ENCODE data around the gene SLIT1. TPM values are rescaled to one million over a fixed set of nuclear protein-coding genes. Genes with fewer than 3 reads are reported as not detected.

Gene SLIT1
- total and polyA plus RNA-seq, 2 donors (not counting 1 experiment from before 2014, with no cell fraction given): 0.15 to 0.49 TPM

DNA sequence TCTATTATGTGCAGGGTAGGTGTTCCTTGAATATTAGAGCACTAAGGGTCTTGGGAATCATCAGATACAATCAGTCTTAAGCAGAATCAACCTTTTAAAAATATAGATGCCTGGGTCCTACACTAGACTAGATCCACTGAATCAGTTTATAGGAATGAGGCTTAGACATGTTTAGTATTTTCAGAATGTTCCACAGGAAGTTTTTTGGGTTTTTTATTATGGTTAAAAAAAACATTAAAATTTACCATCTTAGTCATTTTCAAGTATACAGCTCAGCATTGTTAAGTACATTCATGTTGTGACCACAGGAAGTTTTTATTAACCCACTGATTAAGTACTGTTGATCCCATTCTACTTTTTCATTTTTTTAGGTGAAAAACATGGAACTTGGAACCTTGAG lies 217.9 kb downstream of the SLIT1 start:
- H3K27me3 Mint-ChIP-seq: no peaks in the 10 kb centered on the region
- Histone ChIP-seq H4K20me1 (ENCODE audit: control insufficient read depth, insufficient read depth, low read length, poor library complexity, severe bottlenecking) (no peaks in the 10 kb centered on the region), H2AFZ (ENCODE audit: insufficient read depth, low read depth, low read length, poor library complexity, severe bottlenecking) (no peak overlapping the region), H3K27ac (ENCODE audit: low read length in 2 of 2) (no peak overlapping the region), H3K4me3 (ENCODE audit: control extremely low read depth in 1 of 5, extremely low read depth in 1 of 5, insufficient read depth in 1 of 5, low read depth in 2 of 5, low read length in 4 of 5) (no peak overlapping the region), H3K27me3 (replicated peaks in 1 of 4; ENCODE audit: control extremely low read depth in 1 of 4, control insufficient read depth in 3 of 4, insufficient read depth in 4 of 4, low read length in 3 of 4) (no peaks in the 10 kb centered on the region), H3K9ac (ENCODE audit: low read length) (no peak overlapping the region), H3K9me3 (ENCODE audit: control extremely low read depth in 1 of 3, control insufficient read depth in 2 of 3, insufficient read depth in 1 of 3, low read length in 2 of 3) (no peaks in the 10 kb centered on the region), H3K79me2 (ENCODE audit: control insufficient read depth, insufficient read depth, low read length) (no peaks in the 10 kb centered on the region), H3K4me2 (replicated peaks; ENCODE audit: low read depth, low read length, poor library complexity, severe bottlenecking) (no peak overlapping the region), H3K36me3 (replicated peaks in 1 of 2; ENCODE audit: control extremely low read depth in 1 of 2, control insufficient read depth in 1 of 2, extremely low read depth in 1 of 2, insufficient read depth in 2 of 2, low read length in 1 of 2) (peaks cover 0 to 3% of the 10 kb centered on the region in 2 experiments), H3K4me1 (ENCODE audit: control insufficient read depth in 2 of 2, insufficient read depth in 2 of 2, low read length in 2 of 2) (peaks cover 0 to 6% of the 10 kb centered on the region in 2 donors)
- intact Hi-C loops (cut with micrococcal nuclease): no loop called here
- DNase-seq (no peak), ATAC-seq (ENCODE audit: low read depth) (no peak)
- no peak overlapping the region for H3K4me3 Mint-ChIP-seq
- H3K9me3 Mint-ChIP-seq (ENCODE audit: insufficient read depth): no peaks in the 10 kb centered on the region
- no peak overlapping the region for H3K27ac Mint-ChIP-seq
- POLR2A ChIA-PET: no interaction called here
- peaks cover 16% of the 10 kb centered on the region for H3K4me1 Mint-ChIP-seq
- TF ChIP-seq EZH2 (IDR thresholded peaks at IDR 0.05; ENCODE audit: borderline replicate concordance, insufficient read depth, low read depth, low read length, poor library complexity, severe bottlenecking): no peak
- TF ChIP-seq, protein P1, sequence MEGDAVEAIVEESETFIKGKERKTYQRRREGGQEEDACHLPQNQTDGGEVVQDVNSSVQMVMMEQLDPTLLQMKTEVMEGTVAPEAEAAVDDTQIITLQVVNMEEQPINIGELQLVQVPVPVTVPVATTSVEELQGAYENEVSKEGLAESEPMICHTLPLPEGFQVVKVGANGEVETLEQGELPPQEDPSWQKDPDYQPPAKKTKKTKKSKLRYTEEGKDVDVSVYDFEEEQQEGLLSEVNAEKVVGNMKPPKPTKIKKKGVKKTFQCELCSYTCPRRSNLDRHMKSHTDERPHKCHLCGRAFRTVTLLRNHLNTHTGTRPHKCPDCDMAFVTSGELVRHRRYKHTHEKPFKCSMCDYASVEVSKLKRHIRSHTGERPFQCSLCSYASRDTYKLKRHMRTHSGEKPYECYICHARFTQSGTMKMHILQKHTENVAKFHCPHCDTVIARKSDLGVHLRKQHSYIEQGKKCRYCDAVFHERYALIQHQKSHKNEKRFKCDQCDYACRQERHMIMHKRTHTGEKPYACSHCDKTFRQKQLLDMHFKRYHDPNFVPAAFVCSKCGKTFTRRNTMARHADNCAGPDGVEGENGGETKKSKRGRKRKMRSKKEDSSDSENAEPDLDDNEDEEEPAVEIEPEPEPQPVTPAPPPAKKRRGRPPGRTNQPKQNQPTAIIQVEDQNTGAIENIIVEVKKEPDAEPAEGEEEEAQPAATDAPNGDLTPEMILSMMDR (IDR thresholded peaks at IDR 0.05): no peak
- CTCF ChIA-PET: no interaction called here

DNA sequence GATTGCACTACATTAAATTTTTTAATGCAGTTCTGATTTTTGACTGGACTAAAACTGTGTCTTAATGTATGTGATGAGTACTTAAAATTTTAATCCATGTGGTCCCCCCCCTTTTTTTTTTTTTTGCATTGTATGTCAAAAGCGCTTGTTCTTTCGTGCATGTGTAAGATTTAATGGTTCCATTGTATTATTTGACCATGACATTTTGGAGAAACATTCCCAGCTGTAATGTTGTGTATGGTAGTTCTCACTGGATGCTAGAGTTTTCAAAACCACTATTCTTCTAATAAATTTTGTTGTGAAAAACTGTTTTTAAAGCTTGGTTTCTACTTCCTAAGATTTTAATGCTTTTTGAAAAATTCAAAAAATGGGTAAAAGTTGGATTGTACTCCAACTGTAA lies 221.6 kb downstream of the SLIT1 start:
- no peaks in the 10 kb centered on the region for H3K4me1 ChIP-seq (ENCODE audit: control insufficient read depth in 2 of 2, insufficient read depth in 2 of 2, low read length in 2 of 2)
- no CpG with 5 or more reads among the region's 2 CpGs for WGBS (ENCODE audit: insufficient coverage)

More for the DNA sequence above, 221.6 kb downstream of the SLIT1 start:
- ChIA-PET POLR2A (no interaction called here), CTCF (no interaction called here)
- Histone ChIP-seq H3K4me2 (replicated peaks; ENCODE audit: low read depth, low read length, poor library complexity, severe bottlenecking) (no peak overlapping the region), H3K36me3 (replicated peaks in 1 of 2; ENCODE audit: control extremely low read depth in 1 of 2, control insufficient read depth in 1 of 2, extremely low read depth in 1 of 2, insufficient read depth in 2 of 2, low read length in 1 of 2) (peaks cover 4 to 5% of the 10 kb centered on the region in 2 experiments), H3K27me3 (replicated peaks in 1 of 4; ENCODE audit: control extremely low read depth in 1 of 4, control insufficient read depth in 3 of 4, insufficient read depth in 4 of 4, low read length in 3 of 4) (no peaks in the 10 kb centered on the region), H3K79me2 (ENCODE audit: control insufficient read depth, insufficient read depth, low read length) (peaks cover 5% of the 10 kb centered on the region), H2AFZ (ENCODE audit: insufficient read depth, low read depth, low read length, poor library complexity, severe bottlenecking) (no peak overlapping the region), H4K20me1 (ENCODE audit: control insufficient read depth, insufficient read depth, low read length, poor library complexity, severe bottlenecking) (no peaks in the 10 kb centered on the region), H3K4me3 (ENCODE audit: control extremely low read depth in 1 of 5, extremely low read depth in 1 of 5, insufficient read depth in 1 of 5, low read depth in 2 of 5, low read length in 4 of 5) (no peak overlapping the region), H3K9ac (ENCODE audit: low read length) (no peak overlapping the region), H3K9me3 (ENCODE audit: control extremely low read depth in 1 of 3, control insufficient read depth in 2 of 3, insufficient read depth in 1 of 3, low read length in 2 of 3) (no peaks in the 10 kb centered on the region), H3K27ac (ENCODE audit: low read length in 2 of 2) (no peak overlapping the region)
- Mint-ChIP-seq H3K27me3 (no peaks in the 10 kb centered on the region), H3K9me3 (ENCODE audit: insufficient read depth) (no peaks in the 10 kb centered on the region), H3K4me1 (peaks cover 2% of the 10 kb centered on the region), H3K4me3 (no peak overlapping the region), H3K27ac (no peak overlapping the region)
- ATAC-seq (ENCODE audit: low read depth) (no peak), DNase-seq (no peak)
- TF ChIP-seq, protein P1 (IDR thresholded peaks at IDR 0.05): no peak
- no peak for TF ChIP-seq EZH2 (IDR thresholded peaks at IDR 0.05; ENCODE audit: borderline replicate concordance, insufficient read depth, low read depth, low read length, poor library complexity, severe bottlenecking)
- intact Hi-C loops (cut with micrococcal nuclease): no loop called here
